CD4-positive, alpha-beta T cell (primary cell): ENCODE results near the gene PCDHGA1. TPM values are rescaled to one million over a fixed set of nuclear protein-coding genes. Genes with fewer than 3 reads are reported as not detected.
"Not testable (repeated sequence)": the region's sequence is repeated elsewhere in the genome, so short reads cannot be mapped to it uniquely, and the experiment has no call there.

ENCODE experiments used
- ATAC-seq: fragments of 200-7000 bp; cut with Tn5 transposase; one replicate; pipeline ENCODE4 v1.10.0; 2022; ENCODE audit warnings: mild to moderate bottlenecking; ENCODE audit not compliant: poor library complexity
- CTCF ChIA-PET: fragments of 350-600 bp; sonication (Branson Sonifier 250); formaldehyde crosslinking; loops from one replicate; lab custom pipeline; 2021; ENCODE audit warnings: antibody characterized with exemption, inconsistent platforms; lab: Charles Lee
- POLR2A ChIA-PET: fragments of 350-600 bp; sonication (Branson Sonifier 250); formaldehyde crosslinking; loops from one replicate; lab custom pipeline; 2021; ENCODE audit warnings: antibody characterized with exemption, inconsistent platforms; lab: Charles Lee
- DNase-seq, 14 experiments: peaks; one replicate each; pipeline ENCODE4 v3.0.0-alpha.2; 2013 to 2020; ENCODE audit warnings: mixed read lengths in 2 of 14
- H3K27ac ChIP-seq, 2 donors: one replicate each; pipeline versions ENCODE4 v1.5.1 to v1.7.0; 2013; ENCODE audit warnings: low read length in 2 of 2, low read depth in 1 of 2, mild to moderate bottlenecking in 1 of 2
- H3K27me3 ChIP-seq, 2 experiments: 1 replicate in 1 of 2; 2 replicates in 1 of 2; pipeline versions ENCODE4 v1.6.1 to v1.7.0; 2013; ENCODE audit warnings: low read length in 2 of 2, control low read depth in 1 of 2, mild to moderate bottlenecking in 1 of 2, moderate library complexity in 1 of 2; ENCODE audit not compliant: insufficient read depth in 2 of 2, control insufficient read depth in 1 of 2
- H3K36me3 ChIP-seq: one replicate; pipeline ENCODE4 v1.6.1; 2013; ENCODE audit warnings: low read length, control low read depth; ENCODE audit not compliant: insufficient read depth
- H3K4me1 ChIP-seq: one replicate; pipeline ENCODE4 v1.6.1; 2013; ENCODE audit warnings: low read length, control low read depth; ENCODE audit not compliant: insufficient read depth
- H3K4me3 ChIP-seq: one replicate; pipeline ENCODE4 v1.5.1; 2013; ENCODE audit warnings: mild to moderate bottlenecking, low read length, moderate library complexity
- H3K9me3 ChIP-seq, 2 experiments: 1 replicate in 1 of 2; 2 replicates in 1 of 2; pipeline versions ENCODE4 v1.6.1 to v1.7.0; 2013; ENCODE audit warnings: low read length in 2 of 2, mild to moderate bottlenecking in 2 of 2, control low read depth in 1 of 2, moderate library complexity in 1 of 2; ENCODE audit not compliant: control insufficient read depth in 1 of 2, insufficient read depth in 1 of 2
- H3K27ac Mint-ChIP-seq: one replicate; pipeline ENCODE4 v1.8.0; 2020; ENCODE audit warnings: mixed read lengths
- H3K27me3 Mint-ChIP-seq: one replicate; pipeline ENCODE4 v1.8.0; 2021; ENCODE audit warnings: mixed read lengths
- H3K36me3 Mint-ChIP-seq: one replicate; pipeline ENCODE4 v1.8.0; 2021; ENCODE audit warnings: low read depth, mixed read lengths
- H3K4me1 Mint-ChIP-seq: one replicate; pipeline ENCODE4 v1.8.0; 2021; ENCODE audit warnings: low read depth, mixed read lengths
- H3K4me3 Mint-ChIP-seq: one replicate; pipeline ENCODE4 v1.8.0; 2020; ENCODE audit warnings: mild to moderate bottlenecking, mixed read lengths
- H3K9me3 Mint-ChIP-seq: one replicate; pipeline ENCODE4 v1.8.0; 2020; ENCODE audit warnings: mixed read lengths
- intact Hi-C, 2 experiments: fragments of 100-400 bp; cut with DNase I in 1 of 2; cut with micrococcal nuclease in 1 of 2; formaldehyde crosslinking; loops; one replicate each; pipeline versions ENCODE4 v1.15.1 to v1.9.0; 2023 to 2025; cut with DNase I, micrococcal nuclease
- total RNA-seq, 174 experiments: library from RNA in 2 of 174; stranded (reverse) in 2 of 174; gene quantifications; one replicate each; pipeline ENCODE4 v1.2.3 and lab custom pipeline; 2021 to 2026
- TF ChIP-seq, protein P1 (sequence below): fragments of 200-600 bp; IDR thresholded peaks from one replicate; pipeline ENCODE4 v1.8.0; 2022; ENCODE audit warnings: antibody characterized with exemption, mild to moderate bottlenecking

The PCDHGA1 gene
- total RNA-seq, 2 experiments from 2014 or later = not detected

DNA sequence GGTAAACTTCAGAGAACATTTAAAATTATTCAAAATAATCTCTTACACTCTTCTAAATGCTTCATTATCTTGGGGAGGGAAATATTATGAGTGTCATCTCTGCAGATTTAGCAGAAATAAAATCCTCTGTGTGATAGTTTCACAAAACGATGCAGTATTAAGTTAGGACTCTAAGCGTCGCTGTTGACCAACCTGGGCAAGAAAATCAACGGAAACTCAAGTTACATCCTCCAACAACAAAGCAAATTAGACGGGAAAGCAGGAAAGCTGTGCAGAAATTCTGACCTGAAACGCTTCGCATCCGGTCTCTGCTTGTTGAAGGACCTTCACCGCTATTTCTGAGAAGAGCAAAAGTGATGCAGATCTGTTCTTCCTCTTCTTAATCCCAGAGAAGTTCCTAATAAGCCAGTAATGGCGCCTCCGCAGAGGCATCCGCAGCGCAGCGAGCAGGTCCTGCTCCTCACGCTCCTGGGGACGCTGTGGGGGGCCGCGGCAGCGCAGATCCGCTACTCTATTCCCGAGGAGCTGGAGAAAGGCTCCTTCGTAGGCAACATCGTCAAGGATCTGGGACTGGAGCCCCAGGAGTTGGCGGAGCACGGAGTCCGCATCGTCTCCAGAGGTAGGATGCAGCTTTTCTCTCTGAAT, 43.5 kb downstream of the PCDHGA1 start, which contains the start of gene PCDHGA6:
PCDHGA6 (plus strand) TSS at position 219 of the 645 bp plus-strand sequence; CDS start at position 412, 193 bp downstream.
- peaks cover 49 to 56% of the 10 kb centered on the region in 2 experiments for H3K9me3 ChIP-seq
- H3K4me3 ChIP-seq = peak within 1 kb of the TSS; percentile 1
- Mint-ChIP-seq H3K27ac (no peak within 1 kb of the TSS), H3K4me1 (peaks cover 11% of the 10 kb centered on the region), H3K36me3 (peaks cover 34% of the 10 kb centered on the region), H3K4me3 (no peak within 1 kb of the TSS), H3K27me3 (peaks cover 81% of the 10 kb centered on the region), H3K9me3 (peaks cover 17% of the 10 kb centered on the region)
- no peak for ATAC-seq
- TF ChIP-seq, protein P1, sequence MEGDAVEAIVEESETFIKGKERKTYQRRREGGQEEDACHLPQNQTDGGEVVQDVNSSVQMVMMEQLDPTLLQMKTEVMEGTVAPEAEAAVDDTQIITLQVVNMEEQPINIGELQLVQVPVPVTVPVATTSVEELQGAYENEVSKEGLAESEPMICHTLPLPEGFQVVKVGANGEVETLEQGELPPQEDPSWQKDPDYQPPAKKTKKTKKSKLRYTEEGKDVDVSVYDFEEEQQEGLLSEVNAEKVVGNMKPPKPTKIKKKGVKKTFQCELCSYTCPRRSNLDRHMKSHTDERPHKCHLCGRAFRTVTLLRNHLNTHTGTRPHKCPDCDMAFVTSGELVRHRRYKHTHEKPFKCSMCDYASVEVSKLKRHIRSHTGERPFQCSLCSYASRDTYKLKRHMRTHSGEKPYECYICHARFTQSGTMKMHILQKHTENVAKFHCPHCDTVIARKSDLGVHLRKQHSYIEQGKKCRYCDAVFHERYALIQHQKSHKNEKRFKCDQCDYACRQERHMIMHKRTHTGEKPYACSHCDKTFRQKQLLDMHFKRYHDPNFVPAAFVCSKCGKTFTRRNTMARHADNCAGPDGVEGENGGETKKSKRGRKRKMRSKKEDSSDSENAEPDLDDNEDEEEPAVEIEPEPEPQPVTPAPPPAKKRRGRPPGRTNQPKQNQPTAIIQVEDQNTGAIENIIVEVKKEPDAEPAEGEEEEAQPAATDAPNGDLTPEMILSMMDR = no peak
- H3K4me1 ChIP-seq = peaks cover 8% of the 10 kb centered on the region
- ChIA-PET CTCF (interaction anchor here (1.1 to 1.3 kb wide), 2 partner anchors 38 to 147 kb away, joined by 3 read pairs; partner anchors contain the start of gene PCDHGA10), POLR2A (no interaction called here)
- H3K36me3 ChIP-seq = no peaks in the 10 kb centered on the region
- intact Hi-C loops = no loop called here
- DNase-seq = peak in 2 of 14 experiments; percentile 9 to 22
- H3K27ac ChIP-seq = no peak within 1 kb of the TSS
- H3K27me3 ChIP-seq = peaks cover 58 to 69% of the 10 kb centered on the region in 2 experiments

DNA sequence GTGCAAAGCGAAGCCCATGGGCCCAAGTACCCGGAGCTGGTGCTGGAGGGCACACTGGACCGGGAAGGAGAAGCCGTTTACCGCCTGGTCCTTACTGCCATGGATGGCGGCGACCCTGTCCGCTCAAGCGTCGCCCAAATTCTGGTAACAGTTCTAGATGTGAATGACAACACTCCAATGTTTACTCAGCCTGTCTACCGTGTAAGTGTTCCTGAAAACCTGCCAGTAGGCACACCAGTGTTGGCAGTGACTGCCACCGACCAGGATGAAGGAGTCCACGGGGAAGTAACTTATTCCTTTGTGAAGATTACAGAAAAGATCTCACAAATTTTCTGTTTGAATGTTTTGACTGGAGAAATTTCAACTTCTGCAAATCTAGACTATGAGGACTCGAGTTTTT, 44.3 kb downstream of the PCDHGA1 start:
- Mint-ChIP-seq H3K27ac (no peak overlapping the region), H3K9me3 (peaks cover 16% of the 10 kb centered on the region), H3K4me1 (peaks cover 10% of the 10 kb centered on the region), H3K4me3 (no peak overlapping the region), H3K27me3 (peaks cover 81% of the 10 kb centered on the region), H3K36me3 (peaks cover 42% of the 10 kb centered on the region)
- ATAC-seq (no peak), DNase-seq (no peak)
- TF ChIP-seq, protein P1 = no peak
- Histone ChIP-seq H3K36me3 (no peaks in the 10 kb centered on the region), H3K4me3 (no peak overlapping the region), H3K27me3 (peaks cover 52 to 63% of the 10 kb centered on the region in 2 experiments), H3K4me1 (peaks cover 8% of the 10 kb centered on the region), H3K9me3 (peaks cover 49 to 56% of the 10 kb centered on the region in 2 experiments), H3K27ac (no peak overlapping the region)
- intact Hi-C loops = no loop called here
- POLR2A ChIA-PET = no interaction called here
- CTCF ChIA-PET = interaction anchor here (1.1 to 1.3 kb wide), 2 partner anchors 37 to 146 kb away, joined by 3 read pairs; partner anchors contain the start of gene PCDHGA10

DNA sequence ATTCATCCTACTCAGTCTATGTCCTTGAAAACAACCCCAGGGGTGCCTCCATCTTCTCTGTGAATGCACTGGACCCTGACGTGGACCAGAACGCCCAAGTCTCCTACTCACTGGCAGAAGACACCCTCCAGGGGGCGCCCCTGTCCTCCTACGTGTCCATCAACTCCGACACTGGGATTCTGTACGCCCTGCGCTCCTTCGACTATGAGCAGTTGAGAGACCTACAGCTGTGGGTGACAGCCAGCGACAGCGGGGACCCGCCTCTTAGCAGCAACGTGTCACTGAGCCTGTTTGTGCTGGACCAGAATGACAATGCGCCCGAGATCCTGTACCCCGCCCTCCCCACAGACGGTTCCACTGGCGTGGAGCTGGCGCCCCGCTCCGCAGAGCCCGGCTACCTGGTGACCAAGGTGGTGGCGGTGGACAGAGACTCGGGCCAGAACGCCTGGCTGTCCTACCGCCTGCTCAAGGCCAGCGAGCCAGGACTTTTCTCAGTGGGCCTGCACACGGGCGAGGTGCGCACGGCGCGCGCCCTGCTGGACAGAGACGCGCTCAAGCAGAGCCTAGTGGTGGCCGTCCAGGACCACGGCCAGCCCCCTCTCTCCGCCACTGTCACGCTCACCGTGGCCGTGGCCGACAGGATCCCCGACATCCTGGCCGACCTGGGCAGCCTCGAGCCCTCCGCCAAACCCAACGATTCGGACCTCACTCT, 45.3 kb downstream of the PCDHGA1 start:
- intact Hi-C loops, POLR2A ChIA-PET, DNase-seq, H3K27ac ChIP-seq, H3K36me3 ChIP-seq, H3K4me1 Mint-ChIP-seq, ATAC-seq, H3K4me3 ChIP-seq, CTCF ChIA-PET, H3K27ac Mint-ChIP-seq, H3K4me1 ChIP-seq, H3K4me3 Mint-ChIP-seq: not testable (repeated sequence)
- H3K36me3 Mint-ChIP-seq = peaks cover 35% of the 10 kb centered on the region
- H3K9me3 ChIP-seq = peaks cover 48 to 51% of the 10 kb centered on the region in 2 experiments
- H3K27me3 ChIP-seq = peaks cover 54 to 55% of the 10 kb centered on the region in 2 experiments
- peaks cover 80% of the 10 kb centered on the region for H3K27me3 Mint-ChIP-seq
- peaks cover 10% of the 10 kb centered on the region for H3K9me3 Mint-ChIP-seq
